Measurements from ENCODE around the gene PACRG.

GRCh38 chr6:163036160-163036645 is 308.4 kb downstream of the PACRG start:
- TF ChIP-seq GATA2 (IDR thresholded peaks at IDR 0.05; ENCODE audit: low read depth, low read length) (no peak), GATA3 (IDR thresholded peaks at IDR 0.05; ENCODE audit: low read depth, low read length) (no peak)
